ENCODE measurements around the gene SLC16A12. TPM values are rescaled to one million over a fixed set of nuclear protein-coding genes. Genes with fewer than 3 reads are reported as not detected.
A peak's percentile ranks its signal among the peaks of the same experiment; 100 is the strongest.

Gene SLC16A12
- total and polyA plus RNA-seq, 2 of the 13 experiments (the other 11 are each of a cell fraction or from before 2014, with no cell fraction given), result 0.02 TPM; not detected in 1

- in situ Hi-C loops (cut with HindIII; ENCODE audit: extremely low pct_ligation_motif_present, low pct_unique_long_range_greater_than_20kb), result no loop called here
Observed at GRCh38 chr10:89518876-89519842, 16.2 kb downstream of the SLC16A12 start.

More at GRCh38 chr10:89518876-89519842, 16.2 kb downstream of the SLC16A12 start:
- WGBS (ENCODE audit: low lambda C conversion rate), result 53% methylated on average over 12 of the region's 12 CpGs
- Histone ChIP-seq H3K9me3 (ENCODE audit: low read length) (no peaks in the 10 kb centered on the region), H3K79me2 (ENCODE audit: insufficient read depth, low read length) (no peaks in the 10 kb centered on the region), H3K36me3 (replicated peaks in 1 of 2; ENCODE audit: control insufficient read depth in 1 of 2, insufficient read depth in 2 of 2, low read length in 2 of 2) (no peaks in the 10 kb centered on the region), H3K27ac (ENCODE audit: extremely low read length, insufficient read depth, low read length) (no peak overlapping the region), H4K20me1 (ENCODE audit: insufficient read depth, low read length) (no peaks in the 10 kb centered on the region), H3K4me3 (replicated peaks in 1 of 3; ENCODE audit: insufficient read depth in 1 of 3, low read depth in 2 of 3, low read length in 3 of 3) (no peak overlapping the region), H2AFZ (ENCODE audit: low read length) (no peak overlapping the region), H3K9ac (ENCODE audit: insufficient read depth, low read depth, low read length) (no peak overlapping the region), H3K4me2 (ENCODE audit: low read depth, low read length) (no peak overlapping the region), H3K27me3 (ENCODE audit: control insufficient read depth in 1 of 2, insufficient read depth in 2 of 2, low read length in 2 of 2) (no peaks in the 10 kb centered on the region; a peak in 1 of 5 replicates), H3K4me1 (ENCODE audit: insufficient read depth, low read length) (peaks cover 8% of the 10 kb centered on the region; the same call in 1 of the 2 replicates)
- DNase-seq (ENCODE audit: low spot score) (no peak), FAIRE-seq (no peak), ATAC-seq (no peak)
- POLR2A ChIA-PET, result no interaction called here
- intact Hi-C loops (cut with micrococcal nuclease; ENCODE audit: unreplicated experiment), result no loop called here
- TF ChIP-seq AGO1 (IDR thresholded peaks at IDR 0.05; ENCODE audit: low read depth, low read length, poor library complexity, severe bottlenecking), result no peak
- TF ChIP-seq MLLT10 (CRISPR knock-in tag; IDR thresholded peaks at IDR 0.05), result no peak
- no peak for TF ChIP-seq ZNF280B (CRISPR knock-in tag; IDR thresholded peaks at IDR 0.05; ENCODE audit: borderline replicate concordance)
- no peak for TF ChIP-seq ZGPAT (CRISPR knock-in tag; IDR thresholded peaks at IDR 0.05)
- peak; percentile 61 for TF ChIP-seq MAFF (IDR thresholded peaks at IDR 0.05; ENCODE audit: low read depth, low read length)
- TF ChIP-seq MAFK (conservative IDR thresholded peaks at IDR 0.05 in 1 of 2, IDR thresholded peaks at IDR 0.05 in 1 of 2; ENCODE audit: low read length in 2 of 2), result peak; percentile 66 to 77; a peak in 3 of 4 replicates
- TF ChIP-seq NKX3-1 (CRISPR knock-in tag; IDR thresholded peaks at IDR 0.05), result no peak
- TF ChIP-seq TFAP4 (IDR thresholded peaks at IDR 0.05; ENCODE audit: borderline replicate concordance, low read depth), result no peak
- BruUV-seq (replicated peaks), result no TSS peak
- CTCF ChIA-PET (ENCODE audit: low intra/inter-chr PET ratio, low total read pairs), result no interaction called here
